Measurements from ENCODE around the gene TLR10.

DNA sequence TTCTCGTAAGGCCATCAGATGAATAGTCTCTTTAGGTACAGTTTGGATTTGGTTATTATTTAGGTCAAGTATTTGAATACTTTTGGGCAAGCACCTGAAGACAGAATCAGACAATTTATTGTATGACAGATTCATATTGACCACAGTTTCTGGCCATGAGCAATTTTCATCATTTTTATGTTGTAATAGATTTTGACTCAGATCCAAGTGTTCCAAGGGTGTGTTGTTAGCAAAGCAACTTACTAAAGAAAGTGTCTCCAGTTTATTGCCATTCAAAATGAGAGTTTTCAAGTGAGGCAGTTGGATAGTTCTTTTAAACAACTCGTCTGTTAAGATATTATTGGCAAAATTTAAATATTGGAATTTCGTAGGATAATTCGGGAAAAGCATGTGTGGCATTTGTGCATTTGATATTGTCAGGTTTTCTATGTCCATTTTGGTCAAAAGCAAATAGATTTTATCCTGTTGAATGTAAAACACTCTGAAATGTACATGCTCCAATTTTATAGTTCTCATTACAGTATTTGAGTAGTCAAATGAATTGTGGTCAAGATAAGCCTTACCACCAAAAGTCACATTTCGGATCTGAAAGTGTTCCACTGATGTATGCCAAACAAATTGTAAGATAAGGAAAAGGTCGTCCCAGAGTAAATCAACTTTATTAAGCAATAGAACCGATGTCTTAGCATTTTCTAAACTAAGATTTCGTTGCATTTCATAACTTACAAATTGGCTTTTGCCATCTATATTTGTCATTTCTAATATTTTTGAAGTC, 8.4 kb downstream of the TLR10 start:
- TF ChIP-seq EZH2 (IDR thresholded peaks at IDR 0.05; ENCODE audit: low read depth, unreplicated experiment) (no peak), EZH2phosphoT487 (IDR thresholded peaks at IDR 0.05; ENCODE audit: unreplicated experiment) (no peak), CTCF (conservative IDR thresholded peaks at IDR 0.05; ENCODE audit: low read depth in 2 of 2) (no peak), POLR2AphosphoS5 (IDR thresholded peaks at IDR 0.05; ENCODE audit: low read depth) (no peak), CREB1 (CRISPR knock-in tag; IDR thresholded peaks at IDR 0.05; ENCODE audit: low read depth) (no peak), JUNB (IDR thresholded peaks at IDR 0.05; ENCODE audit: unreplicated experiment) (no peak), ZNF114 (CRISPR knock-in tag; IDR thresholded peaks at IDR 0.05) (no peak), ZNF331 (CRISPR knock-in tag; IDR thresholded peaks at IDR 0.05; ENCODE audit: low read depth) (no peak), STAT1 (IDR thresholded peaks at IDR 0.05; ENCODE audit: unreplicated experiment) (no peak), NANOG (IDR thresholded peaks at IDR 0.05; ENCODE audit: borderline replicate concordance) (no peak), ZNF462 (CRISPR knock-in tag; IDR thresholded peaks at IDR 0.05) (no peak)
- TF ChIP-seq, protein P1, sequence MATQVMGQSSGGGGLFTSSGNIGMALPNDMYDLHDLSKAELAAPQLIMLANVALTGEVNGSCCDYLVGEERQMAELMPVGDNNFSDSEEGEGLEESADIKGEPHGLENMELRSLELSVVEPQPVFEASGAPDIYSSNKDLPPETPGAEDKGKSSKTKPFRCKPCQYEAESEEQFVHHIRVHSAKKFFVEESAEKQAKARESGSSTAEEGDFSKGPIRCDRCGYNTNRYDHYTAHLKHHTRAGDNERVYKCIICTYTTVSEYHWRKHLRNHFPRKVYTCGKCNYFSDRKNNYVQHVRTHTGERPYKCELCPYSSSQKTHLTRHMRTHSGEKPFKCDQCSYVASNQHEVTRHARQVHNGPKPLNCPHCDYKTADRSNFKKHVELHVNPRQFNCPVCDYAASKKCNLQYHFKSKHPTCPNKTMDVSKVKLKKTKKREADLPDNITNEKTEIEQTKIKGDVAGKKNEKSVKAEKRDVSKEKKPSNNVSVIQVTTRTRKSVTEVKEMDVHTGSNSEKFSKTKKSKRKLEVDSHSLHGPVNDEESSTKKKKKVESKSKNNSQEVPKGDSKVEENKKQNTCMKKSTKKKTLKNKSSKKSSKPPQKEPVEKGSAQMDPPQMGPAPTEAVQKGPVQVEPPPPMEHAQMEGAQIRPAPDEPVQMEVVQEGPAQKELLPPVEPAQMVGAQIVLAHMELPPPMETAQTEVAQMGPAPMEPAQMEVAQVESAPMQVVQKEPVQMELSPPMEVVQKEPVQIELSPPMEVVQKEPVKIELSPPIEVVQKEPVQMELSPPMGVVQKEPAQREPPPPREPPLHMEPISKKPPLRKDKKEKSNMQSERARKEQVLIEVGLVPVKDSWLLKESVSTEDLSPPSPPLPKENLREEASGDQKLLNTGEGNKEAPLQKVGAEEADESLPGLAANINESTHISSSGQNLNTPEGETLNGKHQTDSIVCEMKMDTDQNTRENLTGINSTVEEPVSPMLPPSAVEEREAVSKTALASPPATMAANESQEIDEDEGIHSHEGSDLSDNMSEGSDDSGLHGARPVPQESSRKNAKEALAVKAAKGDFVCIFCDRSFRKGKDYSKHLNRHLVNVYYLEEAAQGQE (IDR thresholded peaks at IDR 0.05; ENCODE audit: unreplicated experiment) = no peak
- TF ChIP-seq, protein P2, sequence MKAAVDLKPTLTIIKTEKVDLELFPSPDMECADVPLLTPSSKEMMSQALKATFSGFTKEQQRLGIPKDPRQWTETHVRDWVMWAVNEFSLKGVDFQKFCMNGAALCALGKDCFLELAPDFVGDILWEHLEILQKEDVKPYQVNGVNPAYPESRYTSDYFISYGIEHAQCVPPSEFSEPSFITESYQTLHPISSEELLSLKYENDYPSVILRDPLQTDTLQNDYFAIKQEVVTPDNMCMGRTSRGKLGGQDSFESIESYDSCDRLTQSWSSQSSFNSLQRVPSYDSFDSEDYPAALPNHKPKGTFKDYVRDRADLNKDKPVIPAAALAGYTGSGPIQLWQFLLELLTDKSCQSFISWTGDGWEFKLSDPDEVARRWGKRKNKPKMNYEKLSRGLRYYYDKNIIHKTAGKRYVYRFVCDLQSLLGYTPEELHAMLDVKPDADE (IDR thresholded peaks at IDR 0.05) = no peak
